ENCODE data around the gene DES.
A peak's percentile ranks its signal among the peaks of the same experiment; 100 is the strongest.
"Not testable (repeated sequence)": the region's sequence is repeated elsewhere in the genome, so short reads cannot be mapped to it uniquely, and the experiment has no call there.

Gene DES

DNA sequence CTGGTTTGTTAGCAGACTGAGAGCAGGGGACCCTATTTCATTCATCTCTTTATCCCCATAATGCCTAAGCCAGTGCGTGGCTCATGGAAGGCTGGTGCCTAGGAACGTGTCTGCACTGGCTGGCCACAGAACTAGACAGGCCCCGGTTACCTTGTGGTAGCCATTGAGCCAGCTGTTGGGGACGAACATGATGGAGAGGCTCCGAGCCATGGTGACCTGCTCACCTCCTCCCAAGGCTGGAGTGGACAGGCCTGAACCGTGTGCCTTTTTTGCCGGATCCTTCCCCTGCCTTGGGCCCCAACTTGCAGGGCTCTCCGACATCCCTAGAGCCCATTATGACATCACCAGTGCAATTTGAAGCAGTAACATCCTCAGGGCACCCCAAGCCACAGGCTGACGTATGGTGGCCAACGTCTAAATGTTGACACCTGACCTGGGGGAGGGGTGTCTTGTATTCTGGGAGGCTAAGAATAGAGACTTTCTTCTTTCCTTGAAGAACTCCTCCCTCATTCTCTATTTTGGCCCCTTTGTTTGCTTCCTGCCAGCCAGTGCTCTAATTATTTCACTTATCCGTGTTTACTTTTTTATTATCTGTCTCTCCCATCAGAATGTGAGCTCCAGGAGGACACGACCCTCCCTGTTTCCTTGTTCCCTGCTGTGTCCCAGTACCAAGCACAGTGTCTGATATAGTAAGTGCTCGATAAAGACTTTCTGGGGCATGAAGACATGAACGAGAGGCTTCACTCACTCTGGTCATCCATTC is 18.3 kb upstream of the DES start:
- DNase-seq (ENCODE audit: low read depth, low spot score): no peak

DNA sequence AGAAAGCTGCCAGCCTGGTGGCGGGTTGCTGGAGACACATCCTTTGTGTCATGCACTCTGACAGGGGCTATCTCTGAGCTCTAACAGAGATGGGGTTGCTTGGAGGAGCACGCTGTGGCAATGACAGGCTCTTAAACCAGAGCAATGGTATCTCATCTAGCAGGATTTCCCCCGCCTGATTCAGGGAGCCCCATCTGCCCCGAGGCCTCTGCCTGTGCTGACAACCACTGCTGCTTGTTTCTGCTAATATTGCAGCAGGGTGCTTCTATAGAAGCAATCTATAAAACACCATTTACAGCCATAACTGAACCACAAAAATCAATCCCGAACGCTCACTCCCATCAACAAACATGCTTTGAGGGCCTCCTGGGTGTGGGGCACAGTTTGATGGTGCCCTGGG is 17.6 kb upstream of the DES start:
- no peak for DNase-seq (ENCODE audit: low read depth, low spot score)

DNA sequence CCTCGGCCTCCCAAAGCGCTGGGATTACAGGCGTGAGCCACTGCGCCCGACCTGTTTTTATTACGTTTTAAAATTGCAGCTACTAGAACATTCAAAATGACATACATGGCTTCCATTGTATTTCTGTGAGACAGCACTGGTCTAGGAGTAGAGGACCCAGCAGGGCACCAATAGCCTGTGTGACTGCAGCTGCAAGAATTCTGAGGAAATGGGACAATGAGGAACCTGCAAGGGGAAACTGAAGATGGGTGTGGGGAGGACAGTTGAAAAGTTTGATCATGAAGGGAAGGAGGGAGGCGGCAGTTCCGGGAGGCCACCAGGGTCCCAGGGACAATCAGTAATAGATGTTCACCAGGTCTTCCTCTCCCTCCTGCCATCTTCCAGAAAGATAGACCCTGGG is 16.6 kb upstream of the DES start:
- DNase-seq (ENCODE audit: low read depth, low spot score): no peak

DNA sequence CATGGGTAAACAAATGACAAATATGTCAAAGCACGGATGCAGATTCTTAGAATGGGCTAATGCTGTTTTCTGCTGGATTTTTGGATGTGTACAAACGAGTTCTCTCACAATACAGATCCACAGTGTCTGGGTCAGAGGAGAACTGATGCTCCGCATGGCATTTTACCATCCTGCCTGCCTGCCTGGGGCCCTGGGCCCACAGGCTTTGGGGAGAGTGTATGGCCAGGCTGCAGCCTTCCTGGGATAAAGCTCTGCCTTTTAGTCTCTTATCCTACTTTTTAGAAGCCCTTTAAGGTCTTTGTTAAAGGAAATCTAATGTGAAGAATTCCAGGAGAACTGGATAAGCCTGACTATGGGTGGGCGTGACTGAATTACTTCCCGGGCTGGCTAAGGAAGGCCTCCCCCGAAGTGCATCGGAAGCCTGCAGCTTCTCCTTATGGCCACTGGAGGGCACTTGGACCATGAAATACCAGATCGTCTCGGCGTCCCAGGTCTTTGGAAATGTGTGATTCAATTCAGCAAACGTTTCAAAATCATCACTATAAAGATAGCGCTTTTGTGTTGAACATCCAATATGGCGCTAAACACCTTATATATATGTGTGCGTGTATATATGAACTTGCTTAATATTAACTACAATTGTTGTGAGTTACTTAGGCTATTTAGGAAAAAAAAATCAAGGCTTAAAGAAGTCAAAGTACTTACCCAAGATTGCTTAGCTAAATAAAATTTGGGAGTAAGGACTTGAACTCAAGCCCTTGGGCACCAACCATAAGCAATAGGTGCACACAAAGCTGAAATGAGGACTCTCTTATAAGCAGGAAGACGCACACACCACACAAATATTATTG is 15.3 kb upstream of the DES start:
- no peak for DNase-seq (ENCODE audit: low read depth, low spot score)

DNA sequence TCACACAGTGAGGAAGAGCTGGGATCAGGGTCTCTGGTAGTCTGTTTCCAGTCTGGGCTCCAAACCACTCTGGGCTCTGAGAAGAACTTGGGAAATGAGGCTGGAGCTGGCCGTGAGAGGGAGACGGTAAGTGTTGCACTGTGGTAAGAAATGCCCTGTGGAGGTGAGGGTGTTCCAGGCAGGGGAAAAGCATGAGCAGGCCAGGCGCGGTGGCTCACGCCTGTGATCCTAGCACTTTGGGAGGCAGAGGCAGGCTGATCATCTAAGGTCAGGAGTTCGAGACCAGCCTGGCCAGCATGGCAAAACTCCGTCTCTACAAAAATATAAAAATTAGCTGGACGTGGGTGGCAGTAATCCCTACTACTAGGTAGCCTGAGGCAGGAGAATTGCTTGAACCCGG is 14.3 kb upstream of the DES start:
- DNase-seq (ENCODE audit: low read depth, low spot score): no peak

DNA sequence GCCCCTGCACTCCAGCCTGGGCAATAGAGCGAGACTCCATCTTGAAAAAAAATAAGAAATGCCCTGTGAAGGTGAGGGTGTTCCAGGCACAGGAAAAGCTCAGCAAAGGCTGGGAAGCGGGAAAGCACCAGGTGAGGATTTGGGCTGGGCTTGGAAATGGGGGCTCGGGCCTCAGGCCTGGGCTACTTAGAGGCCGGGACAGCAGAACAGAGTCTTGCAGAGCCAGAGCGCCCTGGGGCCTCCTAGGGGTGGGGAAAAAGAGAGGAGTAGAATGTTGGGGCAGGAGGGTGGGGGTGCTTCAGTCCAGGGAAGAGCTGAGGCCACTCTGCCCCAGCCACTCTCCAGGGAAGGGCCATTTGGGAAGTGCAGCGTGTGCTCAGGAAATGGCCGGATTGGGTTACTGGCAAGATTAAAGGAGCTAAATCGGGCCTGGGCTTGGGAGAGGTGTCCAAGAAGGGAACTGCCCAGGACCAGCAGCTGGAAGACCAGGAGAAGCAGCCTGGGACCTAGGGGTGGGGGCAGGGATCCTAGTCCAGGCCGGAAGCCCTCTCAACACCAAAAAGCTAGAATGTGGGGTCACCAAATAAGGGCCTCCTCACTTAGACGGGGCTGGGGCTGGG is 13.8 kb upstream of the DES start:
- no peak for DNase-seq (ENCODE audit: low read depth, low spot score)

DNA sequence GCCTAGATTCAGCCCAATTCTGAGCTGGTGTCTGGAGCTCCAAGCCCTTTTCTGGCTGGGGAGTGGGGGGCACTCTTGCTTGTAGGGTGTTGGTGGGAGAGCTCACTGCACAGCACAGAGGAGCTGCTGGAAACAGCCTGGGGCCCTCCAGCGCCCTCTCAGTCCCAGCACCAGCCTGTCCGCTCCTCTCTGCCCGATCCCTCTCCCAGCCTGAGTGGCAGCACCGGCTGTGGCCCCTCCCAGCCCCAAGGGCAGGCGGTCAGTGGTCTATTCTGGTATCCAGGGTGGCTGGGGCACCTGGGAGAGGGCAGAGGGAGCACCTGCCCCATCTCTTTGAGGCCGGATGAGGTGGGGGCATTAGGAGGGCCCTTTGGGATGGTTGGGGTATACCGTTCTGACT is 13.2 kb upstream of the DES start:
- DNase-seq (ENCODE audit: low read depth, low spot score): no peak

DNA sequence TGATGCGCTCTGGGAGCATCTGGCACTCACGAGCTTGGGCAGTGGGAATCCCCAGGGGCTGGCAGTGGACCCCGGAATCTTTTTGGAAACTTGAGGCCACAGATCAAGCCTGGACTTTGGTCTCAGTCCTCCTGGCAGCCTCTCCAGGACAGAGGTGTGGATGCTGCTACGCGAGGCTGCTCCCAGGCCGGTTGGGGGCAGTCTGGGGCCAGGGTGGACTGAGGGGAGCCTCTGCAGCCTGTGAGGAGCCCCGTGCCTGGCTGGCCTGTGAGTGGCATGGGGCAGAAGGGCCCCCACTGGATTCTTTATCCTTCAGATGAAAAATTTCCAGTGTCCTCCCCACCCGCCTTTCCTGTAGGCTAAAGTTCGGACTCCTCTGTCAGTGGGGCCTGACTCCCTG is 12.7 kb upstream of the DES start:
- no peak for DNase-seq (ENCODE audit: low read depth, low spot score)

DNA sequence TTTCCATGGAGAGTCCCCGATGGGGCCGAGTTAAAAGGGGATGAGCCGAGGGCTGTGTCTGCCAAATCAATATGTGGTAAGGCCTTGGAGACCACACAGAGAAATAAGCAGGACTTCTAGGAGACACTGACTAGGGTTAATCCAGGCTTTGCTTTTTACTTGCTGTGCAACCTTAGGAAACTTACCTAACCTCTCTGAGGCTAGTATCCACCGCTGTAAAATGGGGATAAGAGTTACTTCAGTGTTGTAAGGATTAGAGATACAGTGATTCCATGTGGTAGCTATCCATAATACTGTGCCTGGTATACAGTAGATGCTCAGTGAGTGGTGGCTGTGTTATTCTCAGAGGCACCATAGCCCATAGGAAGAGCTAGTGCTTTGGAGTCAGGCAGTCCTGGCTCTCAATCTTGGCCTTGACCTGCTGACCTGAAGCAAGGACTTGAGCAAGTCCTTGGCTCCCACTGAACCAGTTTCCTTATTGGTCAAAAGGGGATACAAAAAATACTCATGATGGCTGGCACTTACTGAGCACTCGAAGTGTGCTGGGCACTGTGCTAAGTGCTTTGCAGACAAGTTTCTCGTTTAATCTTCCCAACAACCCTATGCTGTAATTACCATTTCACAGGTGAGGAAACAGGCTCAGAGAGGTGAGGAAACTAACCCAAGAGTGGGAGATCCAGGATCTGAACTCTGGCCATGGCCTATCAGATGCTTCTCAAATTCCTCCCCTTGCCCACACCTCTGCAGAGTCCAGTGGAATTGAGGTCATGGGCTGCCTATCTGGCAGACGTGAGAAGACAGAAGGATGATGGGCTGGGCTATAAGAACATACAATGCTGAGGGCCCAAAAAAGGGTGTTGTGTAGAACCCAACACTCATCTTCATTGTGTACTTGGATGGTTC is 12.0 kb upstream of the DES start:
- no peak for DNase-seq (ENCODE audit: low read depth, low spot score)

DNA sequence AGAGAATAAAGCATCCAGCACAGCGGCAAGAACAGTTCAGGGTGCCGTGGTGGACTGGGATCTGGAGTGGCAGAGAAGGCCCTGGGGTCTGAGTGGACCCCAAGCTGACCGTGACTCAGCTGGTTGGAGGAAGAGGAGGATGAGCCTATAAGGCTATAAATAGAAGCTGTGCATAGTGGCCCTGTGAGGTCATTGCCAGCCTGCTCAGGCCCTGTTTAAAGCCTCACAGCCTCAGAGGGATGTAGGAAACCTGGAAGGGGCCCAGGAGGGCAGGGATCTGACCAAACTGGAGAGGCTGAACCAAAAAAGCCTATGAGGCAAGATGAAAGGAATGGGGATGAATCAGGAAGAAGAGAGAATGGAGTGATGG is 11.3 kb upstream of the DES start:
- DNase-seq (ENCODE audit: low read depth, low spot score): no peak

DNA sequence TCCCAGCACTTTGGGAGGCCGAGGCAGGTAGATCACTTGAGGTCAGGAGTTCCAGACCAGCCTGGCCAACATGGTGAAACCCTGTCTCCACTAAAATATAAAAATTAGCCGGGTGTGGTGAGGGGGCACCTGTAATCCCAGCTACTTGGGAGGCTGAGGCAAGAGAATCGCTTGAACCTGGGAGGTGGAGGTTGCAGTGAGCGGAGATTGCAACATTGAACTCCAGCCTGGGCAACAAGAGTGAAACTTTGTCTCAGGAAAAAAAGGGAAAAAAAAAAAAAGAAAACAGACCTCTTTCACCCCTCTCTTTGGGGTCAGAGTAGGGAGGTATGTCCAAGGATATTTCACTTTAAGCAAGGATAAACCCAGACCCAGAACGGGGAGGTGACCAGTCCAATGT is 10.8 kb upstream of the DES start:
- not testable (repeated sequence) for DNase-seq (ENCODE audit: low read depth, low spot score)

DNA sequence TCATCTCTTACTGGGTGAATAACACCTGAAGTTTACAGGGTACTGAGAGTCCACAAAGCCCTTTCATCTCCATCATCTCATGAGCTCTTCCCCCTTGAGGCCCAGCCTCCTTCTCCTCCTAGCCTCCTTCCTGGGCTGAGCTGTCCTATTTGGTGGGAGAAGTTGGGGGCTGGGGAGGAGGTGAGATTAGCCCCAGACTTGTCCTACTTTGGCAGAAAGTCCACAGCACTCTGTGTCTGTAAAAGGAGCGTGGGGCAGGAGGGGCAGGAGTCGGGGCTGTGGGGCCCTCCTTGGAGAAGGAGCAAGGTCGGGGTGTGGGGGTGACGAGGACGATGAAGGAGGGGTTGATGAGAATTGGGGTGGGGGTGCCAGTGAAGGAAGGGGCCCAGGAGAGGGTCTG is 10.0 kb upstream of the DES start:
- DNase-seq (ENCODE audit: low read depth, low spot score): no peak

DNA sequence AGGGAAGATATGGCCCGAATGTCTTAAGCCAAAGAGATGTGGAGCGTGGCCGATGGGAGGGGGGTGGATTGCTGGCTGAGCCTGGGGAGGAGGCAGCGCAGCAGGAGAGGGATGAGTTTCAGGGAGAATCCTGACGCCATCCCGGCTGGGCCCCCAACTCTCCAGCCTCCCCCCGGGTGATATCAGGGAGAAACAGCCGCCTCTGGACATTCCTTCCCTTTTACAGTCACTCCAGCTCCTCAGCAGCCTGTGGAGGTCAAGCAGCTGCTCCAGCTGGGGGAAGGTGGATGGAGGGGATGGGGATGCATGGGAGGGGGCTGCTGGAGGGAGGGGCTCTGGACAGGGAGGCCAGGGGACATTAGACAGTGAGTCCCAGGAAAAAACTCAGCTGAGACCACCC is 9.5 kb upstream of the DES start:
- DNase-seq (ENCODE audit: low read depth, low spot score): no peak

DNA sequence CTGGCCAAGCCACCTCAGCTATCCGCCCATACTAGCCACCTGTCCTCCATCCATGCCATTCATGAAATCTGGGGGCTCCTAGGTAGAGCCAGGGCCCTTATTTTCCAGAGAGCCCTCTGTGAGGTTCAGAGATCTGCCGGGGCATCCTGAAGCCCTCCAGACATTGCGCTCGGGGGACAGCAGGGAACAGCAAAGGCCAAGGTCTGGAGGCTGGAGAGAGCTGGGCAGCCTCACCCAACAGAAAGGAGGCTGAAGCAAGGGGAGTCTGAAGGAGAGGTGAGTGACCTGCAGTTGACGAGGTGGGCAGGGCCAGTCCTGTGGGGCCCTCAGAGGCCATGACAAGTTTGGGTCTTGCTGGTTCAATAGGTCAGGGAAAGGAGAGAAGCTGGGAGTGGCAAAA is 8.6 kb upstream of the DES start:
- no peak for DNase-seq (ENCODE audit: low read depth, low spot score)

DNA sequence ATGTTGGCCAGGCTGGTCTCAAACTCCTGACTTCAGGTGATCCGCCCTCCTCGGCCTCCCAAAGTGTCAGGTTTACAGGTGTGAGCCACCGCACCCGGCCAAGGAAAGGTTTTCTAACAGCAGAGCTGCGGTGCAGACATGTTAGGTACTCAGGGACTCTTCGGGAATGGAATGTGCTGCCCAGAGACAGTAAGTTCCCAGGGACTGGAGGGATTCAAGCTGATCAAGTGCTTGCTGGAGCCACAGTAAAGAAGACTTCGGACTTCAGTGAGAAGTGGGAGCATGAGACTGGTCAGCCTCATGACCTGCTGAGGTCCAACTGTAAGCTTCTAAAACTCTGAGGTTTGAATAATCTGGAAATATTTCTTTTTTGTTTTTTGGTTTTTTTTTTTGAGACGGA is 7.8 kb upstream of the DES start:
- DNase-seq (ENCODE audit: low read depth, low spot score): no peak

DNA sequence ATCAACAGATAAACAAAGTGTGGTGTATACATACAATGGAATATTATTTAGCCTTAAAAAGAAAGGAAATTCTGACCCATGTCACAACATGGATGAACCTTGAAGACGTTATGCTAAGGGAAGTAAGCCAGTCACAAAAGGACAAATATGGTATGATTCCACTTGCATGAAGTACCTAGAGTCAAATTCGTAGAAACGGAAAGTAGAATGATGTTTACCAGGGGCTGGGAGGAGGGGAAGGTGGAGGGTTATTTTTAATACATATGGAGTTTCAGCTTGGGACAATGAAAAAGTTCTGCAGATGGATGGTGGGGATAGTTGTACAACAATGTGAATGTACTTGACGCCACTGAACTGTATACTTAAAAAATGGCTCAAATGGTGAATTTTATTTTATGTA is 3.3 kb upstream of the DES start:
- DNase-seq (ENCODE audit: low read depth, low spot score): no peak

DNA sequence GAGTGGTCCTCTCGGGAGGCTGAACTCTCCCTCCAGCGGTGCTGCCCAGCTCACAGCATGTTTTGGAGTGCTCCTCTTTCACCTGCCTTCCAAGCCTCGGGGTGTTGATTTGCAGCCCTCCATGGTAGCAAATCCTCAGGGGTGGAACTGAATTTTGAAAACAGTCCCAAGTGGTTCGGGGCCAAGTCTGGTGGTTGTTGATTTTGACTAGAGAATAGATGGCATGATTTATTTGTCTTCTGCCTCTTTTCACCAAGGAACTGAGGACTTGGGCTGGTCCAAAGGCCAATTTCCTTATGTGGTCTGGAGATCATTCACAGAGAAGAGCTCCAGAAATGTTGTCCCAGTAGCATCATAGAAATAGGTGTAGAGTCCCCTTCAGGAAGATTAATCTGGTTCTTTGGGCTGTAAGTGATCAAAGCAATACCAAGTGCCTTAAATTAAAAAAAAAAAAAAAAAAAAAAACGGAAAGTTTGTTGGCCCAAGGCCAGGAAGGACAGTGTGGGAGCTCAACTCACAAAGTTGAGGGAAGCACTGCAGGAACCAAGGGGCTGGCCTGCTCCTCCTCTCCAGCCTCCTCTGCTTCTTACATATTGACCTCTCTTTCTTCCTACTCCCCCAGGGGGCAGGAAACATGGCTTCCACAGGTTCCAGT is 2.5 kb upstream of the DES start:
- no peak for DNase-seq (ENCODE audit: low read depth, low spot score)

DNA sequence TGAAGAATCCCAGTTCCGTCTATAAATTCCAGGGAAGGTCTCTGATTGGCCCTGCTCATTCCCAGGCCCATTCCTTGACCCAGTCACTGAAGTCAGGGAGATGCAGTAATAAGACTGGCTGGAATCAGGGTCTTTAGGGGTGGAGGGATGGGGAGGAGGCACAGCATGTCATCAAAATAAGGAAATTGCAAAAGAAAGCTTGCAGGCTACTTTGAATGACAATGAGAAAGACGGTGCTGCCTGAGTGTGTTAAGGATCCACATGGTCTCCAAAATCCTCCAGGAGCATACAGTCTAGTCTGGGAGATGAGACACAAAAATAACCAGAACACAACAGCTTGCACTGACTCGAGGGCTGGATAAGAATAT is 2.0 kb upstream of the DES start:
- DNase-seq (ENCODE audit: low read depth, low spot score): peak; percentile 42

DNA sequence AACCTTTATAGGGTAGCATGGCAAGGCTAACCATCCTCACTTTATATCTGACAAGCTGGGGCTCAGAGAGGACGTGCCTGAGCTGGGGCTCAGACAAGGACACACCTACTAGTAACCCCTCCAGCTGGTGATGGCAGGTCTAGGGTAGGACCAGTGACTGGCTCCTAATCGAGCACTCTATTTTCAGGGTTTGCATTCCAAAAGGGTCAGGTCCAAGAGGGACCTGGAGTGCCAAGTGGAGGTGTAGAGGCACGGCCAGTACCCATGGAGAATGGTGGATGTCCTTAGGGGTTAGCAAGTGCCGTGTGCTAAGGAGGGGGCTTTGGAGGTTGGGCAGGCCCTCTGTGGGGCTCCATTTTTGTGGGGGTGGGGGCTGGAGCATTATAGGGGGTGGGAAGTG is 1.2 kb upstream of the DES start:
- DNase-seq (ENCODE audit: low read depth, low spot score): no peak

DNA sequence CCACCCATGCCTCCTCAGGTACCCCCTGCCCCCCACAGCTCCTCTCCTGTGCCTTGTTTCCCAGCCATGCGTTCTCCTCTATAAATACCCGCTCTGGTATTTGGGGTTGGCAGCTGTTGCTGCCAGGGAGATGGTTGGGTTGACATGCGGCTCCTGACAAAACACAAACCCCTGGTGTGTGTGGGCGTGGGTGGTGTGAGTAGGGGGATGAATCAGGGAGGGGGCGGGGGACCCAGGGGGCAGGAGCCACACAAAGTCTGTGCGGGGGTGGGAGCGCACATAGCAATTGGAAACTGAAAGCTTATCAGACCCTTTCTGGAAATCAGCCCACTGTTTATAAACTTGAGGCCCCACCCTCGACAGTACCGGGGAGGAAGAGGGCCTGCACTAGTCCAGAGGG is 803 bp upstream of the DES start:
- DNase-seq (ENCODE audit: low read depth, low spot score): no peak

DNA sequence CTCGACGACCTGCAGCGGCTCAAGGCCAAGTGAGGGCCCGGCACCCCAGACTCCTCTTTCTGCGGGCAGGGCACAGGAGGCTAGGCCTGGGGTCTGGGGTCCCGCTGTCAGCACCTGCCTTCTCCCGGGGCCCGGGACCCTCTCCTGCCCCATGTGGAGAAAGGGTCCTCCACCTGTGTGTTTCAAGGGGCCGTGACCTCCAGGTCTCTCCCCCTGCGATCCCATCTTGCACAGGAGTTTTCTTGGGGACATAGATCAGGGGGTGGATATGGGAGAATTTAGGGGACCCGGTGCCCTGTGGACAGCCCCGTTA is 791 bp downstream of the DES start:
- DNase-seq (ENCODE audit: low read depth, low spot score): no peak
